ENCODE data around the gene SLC66A2. TPM values are rescaled to one million over a fixed set of nuclear protein-coding genes. Genes with fewer than 3 reads are reported as not detected.

The SLC66A2 gene
- total RNA-seq, 1 donor from 2014 or later: 34.4 TPM

DNA sequence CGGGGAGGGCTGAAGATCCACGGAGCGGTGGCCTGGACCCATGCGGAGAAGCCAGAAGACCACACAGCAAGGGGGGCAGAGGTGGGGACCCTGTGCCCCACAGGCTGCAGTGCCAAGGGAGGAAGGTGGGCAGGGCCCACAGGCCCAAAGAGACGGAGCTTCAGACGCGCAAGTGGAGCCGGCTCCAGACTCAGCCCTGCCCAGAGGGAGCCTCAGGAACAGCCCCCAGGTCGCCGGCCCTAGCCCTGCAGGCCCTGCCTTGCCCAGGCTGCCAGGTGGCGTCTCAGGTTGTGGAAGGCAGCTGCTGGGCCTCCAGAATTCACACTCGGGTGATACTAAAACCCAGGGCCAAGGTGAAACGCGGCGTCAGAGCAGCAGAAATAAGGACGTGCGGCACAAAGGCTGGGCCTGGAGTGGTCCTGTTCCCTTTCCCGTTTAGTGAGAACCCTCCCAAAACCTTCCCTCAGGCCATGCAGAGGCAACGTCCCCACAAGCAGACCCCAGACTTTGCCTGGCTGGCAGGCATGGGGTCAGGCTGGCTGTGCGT lies 36.8 kb downstream of the SLC66A2 start:
- H3K9me3 Mint-ChIP-seq: peaks cover 7% of the 10 kb centered on the region
- no peak for DNase-seq (ENCODE audit: low spot score in 2 of 2, unreplicated experiment in 2 of 2)
- H3K4me3 Mint-ChIP-seq: no peak overlapping the region
- H3K4me1 Mint-ChIP-seq: no peaks in the 10 kb centered on the region
- H3K27ac Mint-ChIP-seq: no peak overlapping the region
- H3K36me3 Mint-ChIP-seq: peaks cover 59% of the 10 kb centered on the region
- TF ChIP-seq CTCF (IDR thresholded peaks at IDR 0.05; ENCODE audit: unreplicated experiment): no peak
- H3K27me3 Mint-ChIP-seq (ENCODE audit: low read depth): no peaks in the 10 kb centered on the region

DNA sequence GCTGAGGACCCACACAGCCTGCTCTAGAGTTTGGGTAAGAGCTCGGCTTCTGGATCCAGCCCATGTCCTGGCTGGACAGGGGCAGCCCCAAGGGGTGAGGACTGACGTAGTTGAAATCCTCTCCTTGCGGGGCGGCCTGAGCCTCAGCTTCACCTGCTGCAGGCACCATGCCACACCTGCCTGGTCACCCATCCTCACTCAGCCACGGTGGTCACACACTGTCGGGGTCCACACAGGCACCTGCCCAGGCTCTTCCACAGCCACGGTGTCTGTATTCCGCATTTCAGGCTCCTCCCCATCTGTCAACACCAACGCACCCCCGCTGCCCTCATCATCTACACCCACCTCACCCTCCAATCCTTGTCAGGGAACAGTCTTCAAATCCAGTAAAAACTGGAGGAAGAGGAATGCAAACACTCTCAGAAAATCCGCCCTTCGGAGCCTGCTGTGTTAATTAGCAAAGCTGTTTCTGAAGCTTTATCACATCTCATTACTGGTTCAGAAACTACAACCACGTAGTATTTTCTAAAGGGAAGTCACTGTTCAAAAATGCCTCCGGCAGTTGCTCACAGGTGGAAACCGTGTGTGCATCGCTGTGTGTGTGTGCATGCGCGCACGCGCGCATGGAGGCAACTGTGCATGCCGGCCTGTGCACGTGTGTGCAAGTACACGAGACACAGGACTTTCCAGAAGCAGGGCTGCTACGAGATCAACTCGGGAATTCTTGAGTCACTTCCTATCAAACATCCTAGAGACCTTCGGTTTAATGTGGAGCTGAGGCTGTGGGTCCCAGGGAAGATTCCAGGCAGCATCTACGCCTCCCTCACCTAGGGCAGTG lies 38.2 kb downstream of the SLC66A2 start:
- no peaks in the 10 kb centered on the region for H3K27me3 Mint-ChIP-seq (ENCODE audit: low read depth)
- peaks cover 17% of the 10 kb centered on the region for H3K9me3 Mint-ChIP-seq
- peaks cover 62% of the 10 kb centered on the region for H3K36me3 Mint-ChIP-seq
- DNase-seq (ENCODE audit: low spot score in 2 of 2, unreplicated experiment in 2 of 2): no peak
- no peak for TF ChIP-seq CTCF (IDR thresholded peaks at IDR 0.05; ENCODE audit: unreplicated experiment)
- H3K4me3 Mint-ChIP-seq: no peak overlapping the region
- no peak overlapping the region for H3K27ac Mint-ChIP-seq
- H3K4me1 Mint-ChIP-seq: no peaks in the 10 kb centered on the region

DNA sequence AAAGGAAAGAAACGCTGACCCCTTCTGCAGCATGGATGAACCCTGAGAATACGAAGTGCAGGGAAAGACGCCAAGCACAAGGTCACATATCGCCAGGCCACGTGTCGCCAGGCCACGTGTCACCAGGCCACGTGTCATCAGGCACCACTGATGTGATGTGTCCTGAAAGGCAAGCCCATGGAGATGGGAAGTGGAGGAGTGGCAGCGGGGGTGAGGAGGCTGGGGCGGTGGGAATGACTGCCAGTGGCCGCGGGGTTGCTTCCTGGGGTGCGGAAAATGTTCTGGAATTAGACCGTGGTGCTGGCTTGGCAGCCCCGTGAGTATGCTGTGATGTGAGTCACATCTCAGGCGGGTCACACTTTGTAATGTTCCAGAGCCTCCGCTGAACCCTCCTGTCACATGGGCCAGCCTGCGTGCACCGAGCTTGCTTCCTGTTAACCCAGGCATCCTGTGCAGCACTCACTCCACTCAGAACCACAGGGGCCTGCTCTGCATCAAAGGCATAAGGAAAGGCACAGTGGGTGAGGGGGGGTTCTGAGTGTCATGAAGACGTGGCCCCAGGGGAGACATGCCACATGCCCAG lies 39.0 kb downstream of the SLC66A2 start:
- Mint-ChIP-seq H3K4me1 (no peaks in the 10 kb centered on the region), H3K4me3 (no peak overlapping the region), H3K27me3 (ENCODE audit: low read depth) (no peaks in the 10 kb centered on the region), H3K36me3 (peaks cover 61% of the 10 kb centered on the region), H3K27ac (no peak overlapping the region), H3K9me3 (peaks cover 23% of the 10 kb centered on the region)
- TF ChIP-seq CTCF (IDR thresholded peaks at IDR 0.05; ENCODE audit: unreplicated experiment): no peak
- no peak for DNase-seq (ENCODE audit: low spot score in 2 of 2, unreplicated experiment in 2 of 2)

GRCh38 chr18:79911344-79912270 lies 39.8 kb downstream of the SLC66A2 start:
- Mint-ChIP-seq H3K27me3 (ENCODE audit: low read depth) (no peaks in the 10 kb centered on the region), H3K27ac (no peak overlapping the region), H3K4me1 (no peaks in the 10 kb centered on the region), H3K4me3 (no peak overlapping the region), H3K36me3 (peaks cover 58% of the 10 kb centered on the region), H3K9me3 (peaks cover 23% of the 10 kb centered on the region)
- TF ChIP-seq CTCF (IDR thresholded peaks at IDR 0.05; ENCODE audit: unreplicated experiment): no peak
- DNase-seq (ENCODE audit: low spot score in 2 of 2, unreplicated experiment in 2 of 2): no peak

GRCh38 chr18:79910563-79911343 lies 40.7 kb downstream of the SLC66A2 start:
- DNase-seq (ENCODE audit: low spot score in 2 of 2, unreplicated experiment in 2 of 2): no peak
- Mint-ChIP-seq H3K27ac (no peak overlapping the region), H3K9me3 (peaks cover 19% of the 10 kb centered on the region), H3K4me1 (no peaks in the 10 kb centered on the region), H3K36me3 (peaks cover 56% of the 10 kb centered on the region), H3K4me3 (no peak overlapping the region), H3K27me3 (ENCODE audit: low read depth) (no peaks in the 10 kb centered on the region)
- TF ChIP-seq CTCF (IDR thresholded peaks at IDR 0.05; ENCODE audit: unreplicated experiment): no peak

Data from mesothelial cell of epicardium (in vitro differentiated cells).